H9 (cell line): ENCODE measurements around the gene VWA5B1. TPM values are rescaled to one million over a fixed set of nuclear protein-coding genes. Genes with fewer than 3 reads are reported as not detected.

ENCODE experiments used
- DNase-seq: peaks from one replicate; pipeline ENCODE4 v3.0.0-alpha.2; 2017
- H2AFZ ChIP-seq: one replicate; pipeline ENCODE4 v1.6.1; 2013; ENCODE audit warnings: mild to moderate bottlenecking, low read length, control low read depth, moderate library complexity
- H2AK5ac ChIP-seq: 2 replicates; pipeline ENCODE4 v1.6.1; 2013; ENCODE audit warnings: low read length, control low read depth, mixed read lengths; ENCODE audit not compliant: insufficient read length
- H2BK120ac ChIP-seq: one replicate; pipeline ENCODE4 v1.6.1; 2013; ENCODE audit warnings: low read depth, mild to moderate bottlenecking, low read length, control low read depth, inconsistent platforms; ENCODE audit not compliant: poor library complexity, severe bottlenecking
- H2BK12ac ChIP-seq: 2 replicates; pipeline ENCODE4 v1.6.1; 2013; ENCODE audit warnings: low read length, control low read depth, mixed read lengths, low read depth; ENCODE audit not compliant: insufficient read length
- H2BK15ac ChIP-seq: 2 replicates; pipeline ENCODE4 v1.6.1; 2013; ENCODE audit warnings: low read depth, low read length, control low read depth
- H2BK20ac ChIP-seq: one replicate; pipeline ENCODE4 v1.6.1; 2013; ENCODE audit warnings: low read depth, mild to moderate bottlenecking, low read length, control low read depth, inconsistent platforms; ENCODE audit not compliant: poor library complexity, severe bottlenecking
- H2BK5ac ChIP-seq: 2 replicates; pipeline ENCODE4 v1.6.1; 2013; ENCODE audit warnings: low read length, control low read depth, mixed read lengths; ENCODE audit not compliant: insufficient read length
- H3K14ac ChIP-seq: 2 replicates; pipeline ENCODE4 v1.6.1; 2013; ENCODE audit warnings: low read length, control low read depth; ENCODE audit not compliant: insufficient read depth
- H3K18ac ChIP-seq: 2 replicates; pipeline ENCODE4 v1.6.1; 2013; ENCODE audit warnings: low read depth, mild to moderate bottlenecking, mixed read lengths, low read length, control low read depth; ENCODE audit not compliant: insufficient read length
- H3K23ac ChIP-seq: 2 replicates; pipeline ENCODE4 v1.6.1; 2013; ENCODE audit warnings: low read length, control low read depth, mixed read lengths, low read depth; ENCODE audit not compliant: insufficient read length
- H3K23me2 ChIP-seq: 2 replicates; pipeline ENCODE4 v1.6.1; 2013; ENCODE audit warnings: low read depth, mild to moderate bottlenecking, mixed read lengths, low read length, control low read depth; ENCODE audit not compliant: insufficient read length, poor library complexity, severe bottlenecking
- H3K27ac ChIP-seq: 2 replicates; pipeline ENCODE4 v1.5.1; 2013; ENCODE audit warnings: low read length, control low read depth, mixed read lengths, low read depth; ENCODE audit not compliant: insufficient read length
- H3K27me3 ChIP-seq: 2 replicates; pipeline ENCODE4 v1.6.1; 2013; ENCODE audit warnings: low read length, control low read depth, inconsistent platforms; ENCODE audit not compliant: insufficient read depth
- H3K4ac ChIP-seq: 2 replicates; pipeline ENCODE4 v1.6.1; 2013; ENCODE audit warnings: low read depth, mild to moderate bottlenecking, control low read depth, inconsistent platforms, low read length, moderate library complexity
- H3K4me1 ChIP-seq: 2 replicates; pipeline ENCODE4 v1.6.1; 2013; ENCODE audit warnings: low read length, control low read depth, inconsistent platforms; ENCODE audit not compliant: insufficient read depth
- H3K4me2 ChIP-seq: 2 replicates; pipeline ENCODE4 v1.6.1; 2013; ENCODE audit warnings: low read length, control low read depth, mixed read lengths; ENCODE audit not compliant: insufficient read length, insufficient read depth
- H3K56ac ChIP-seq: 2 replicates; pipeline ENCODE4 v1.6.1; 2013; ENCODE audit warnings: low read depth, mild to moderate bottlenecking, mixed read lengths, low read length, control low read depth; ENCODE audit not compliant: insufficient read length
- H3K79me1 ChIP-seq: 2 replicates; pipeline ENCODE4 v1.6.1; 2013; ENCODE audit warnings: low read depth, mild to moderate bottlenecking, moderate library complexity, low read length, control low read depth, inconsistent platforms; ENCODE audit not compliant: insufficient read depth, poor library complexity, severe bottlenecking
- H3K79me2 ChIP-seq: 2 replicates; pipeline ENCODE4 v1.6.1; 2013; ENCODE audit warnings: low read length, control low read depth, inconsistent platforms; ENCODE audit not compliant: insufficient read depth
- H3K9ac ChIP-seq: 2 replicates; pipeline ENCODE4 v1.6.1; 2013; ENCODE audit warnings: low read length, control low read depth, mixed read lengths; ENCODE audit not compliant: insufficient read length; ENCODE audit errors: extremely low read depth
- H3K9me3 ChIP-seq: one replicate; pipeline ENCODE4 v1.6.1; 2013; ENCODE audit warnings: low read depth, low read length, inconsistent platforms; ENCODE audit not compliant: control insufficient read depth
- H3T11ph ChIP-seq: one replicate; pipeline ENCODE4 v1.6.1; 2013; ENCODE audit warnings: mild to moderate bottlenecking, low read length, control low read depth, inconsistent platforms
- H4K20me1 ChIP-seq: one replicate; pipeline ENCODE4 v1.6.1; 2013; ENCODE audit not compliant: control insufficient read depth, insufficient read length, insufficient read depth
- H4K5ac ChIP-seq: 2 replicates; pipeline ENCODE4 v1.6.1; 2013; ENCODE audit warnings: low read depth, mild to moderate bottlenecking, mixed read lengths, low read length, control low read depth; ENCODE audit not compliant: insufficient read length
- H4K8ac ChIP-seq: replicated peaks from 2 replicates; pipeline ENCODE4 v1.6.1; 2013; ENCODE audit warnings: low read length, control low read depth, mixed read lengths, low read depth; ENCODE audit not compliant: insufficient read length
- H4K91ac ChIP-seq: 2 replicates; pipeline ENCODE4 v1.6.1; 2013; ENCODE audit warnings: low read depth, mild to moderate bottlenecking, moderate library complexity, mixed read lengths, low read length, control low read depth; ENCODE audit not compliant: insufficient read length
- H3K27ac Mint-ChIP-seq, 3 experiments: 2 replicates in 2 of 3; 3 replicates in 1 of 3; pipeline ENCODE4 v1.8.0; 2020 to 2021; ENCODE audit warnings: mixed read lengths in 3 of 3, mild to moderate bottlenecking in 1 of 3, moderate library complexity in 1 of 3
- H3K27me3 Mint-ChIP-seq: 2 replicates; pipeline ENCODE4 v1.8.0; 2021; ENCODE audit warnings: low read depth, mild to moderate bottlenecking, moderate library complexity, mixed read lengths
- H3K36me3 Mint-ChIP-seq, 3 experiments: 2 replicates in 2 of 3; 3 replicates in 1 of 3; pipeline ENCODE4 v1.8.0; 2020 to 2021; ENCODE audit warnings: low read depth in 3 of 3, mixed read lengths in 3 of 3; ENCODE audit not compliant: insufficient read depth in 1 of 3
- H3K4me1 Mint-ChIP-seq, 2 experiments: 2 replicates each; pipeline ENCODE4 v1.8.0; 2020; ENCODE audit warnings: mixed read lengths in 2 of 2
- H3K4me3 Mint-ChIP-seq, 2 experiments: 2 replicates in 1 of 2; 3 replicates in 1 of 2; pipeline ENCODE4 v1.8.0; 2020 to 2021; ENCODE audit warnings: mild to moderate bottlenecking in 2 of 2, mixed read lengths in 2 of 2, moderate library complexity in 1 of 2
- H3K9me3 Mint-ChIP-seq, 2 experiments: 2 replicates in 1 of 2; 3 replicates in 1 of 2; pipeline ENCODE4 v1.8.0; 2020; ENCODE audit warnings: mild to moderate bottlenecking in 2 of 2, mixed read lengths in 2 of 2, moderate library complexity in 1 of 2
- WGBS: extraction: QIAGEN DNeasy Blood & Tissue Kit; methylation state at CpG from one replicate; pipeline ENCODE4 v1.1.7; 2013; ENCODE audit warnings: missing lambda C conversion rate, low lambda C conversion rate, mixed read lengths; ENCODE audit not compliant: insufficient read length; ENCODE audit errors: extremely low coverage; 5-methylcytosine and 5-hydroxymethylcytosine counted together
- total RNA-seq: library from RNA; stranded (reverse); gene quantifications from 2 replicates; pipeline ENCODE4 v1.2.1, GENCODE V29; 2021
- TF ChIP-seq, protein P1 (sequence below): fragments of 200-600 bp; sonication (generic); conservative IDR thresholded peaks from 3 replicates; pipeline ENCODE4 v1.8.0; 2021; ENCODE audit warnings: antibody characterized with exemption, mild to moderate bottlenecking

The VWA5B1 gene
- total RNA-seq, 1 experiment from 2014 or later, result not detected

DNA sequence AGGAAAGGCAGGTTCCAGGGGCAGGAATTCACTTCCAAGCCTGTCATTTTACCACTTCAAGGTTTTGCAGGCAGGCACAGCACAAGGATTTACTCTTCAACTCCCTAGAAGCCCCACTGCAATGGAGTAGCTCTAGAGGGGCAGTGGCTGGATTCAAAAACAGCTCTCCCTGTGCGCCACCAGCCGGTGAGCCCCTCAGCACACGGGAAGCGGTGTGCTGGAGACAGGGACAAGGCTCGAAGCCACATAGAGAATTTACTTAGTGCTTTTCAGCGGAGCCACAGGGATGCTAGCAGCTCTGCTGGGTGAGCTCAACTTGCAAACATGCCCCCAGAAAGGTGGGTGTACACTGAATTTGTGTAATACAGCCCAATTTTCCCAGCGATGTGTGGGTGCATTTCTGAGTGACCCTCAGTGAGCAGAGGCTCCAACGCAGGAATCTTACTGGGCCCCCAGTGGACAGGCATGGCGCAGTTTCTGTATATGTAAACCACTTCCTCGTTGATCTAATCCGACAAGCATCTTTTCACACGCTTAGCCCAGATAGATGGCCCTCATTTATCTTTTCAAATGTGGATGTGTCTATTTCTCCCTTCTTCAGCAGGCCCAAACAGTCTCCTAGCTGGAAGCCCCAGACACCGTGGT lies 10.9 kb downstream of the VWA5B1 start:
- Mint-ChIP-seq H3K4me3 (no peak overlapping the region), H3K27me3 (peaks cover 60% of the 10 kb centered on the region), H3K4me1 (no peaks in the 10 kb centered on the region), H3K9me3 (no peaks in the 10 kb centered on the region), H3K36me3 (no peaks in the 10 kb centered on the region), H3K27ac (peak overlapping the region in 1 of 3 experiments; percentile 92; a peak in 1 of 7 replicates)
- H3K9ac ChIP-seq, result no peak overlapping the region
- no peak overlapping the region for H3K4ac ChIP-seq
- no peak overlapping the region for H4K5ac ChIP-seq
- no peak overlapping the region for H3K4me2 ChIP-seq
- no peak for DNase-seq
- no CpG with 5 or more reads among the region's 13 CpGs for WGBS
- no peak overlapping the region; the same call in 1 of the 2 replicates for H3K14ac ChIP-seq
- H3K4me1 ChIP-seq, result no peaks in the 10 kb centered on the region
- no peaks in the 10 kb centered on the region for H3K79me2 ChIP-seq
- H3T11ph ChIP-seq, result no peak overlapping the region
- no peak overlapping the region for H4K8ac ChIP-seq
- H2BK5ac ChIP-seq, result no peak overlapping the region
- H2AFZ ChIP-seq, result no peak overlapping the region
- no peaks in the 10 kb centered on the region for H3K23me2 ChIP-seq
- no peak overlapping the region for H2BK15ac ChIP-seq
- H4K91ac ChIP-seq, result no peak overlapping the region
- TF ChIP-seq, protein P1, sequence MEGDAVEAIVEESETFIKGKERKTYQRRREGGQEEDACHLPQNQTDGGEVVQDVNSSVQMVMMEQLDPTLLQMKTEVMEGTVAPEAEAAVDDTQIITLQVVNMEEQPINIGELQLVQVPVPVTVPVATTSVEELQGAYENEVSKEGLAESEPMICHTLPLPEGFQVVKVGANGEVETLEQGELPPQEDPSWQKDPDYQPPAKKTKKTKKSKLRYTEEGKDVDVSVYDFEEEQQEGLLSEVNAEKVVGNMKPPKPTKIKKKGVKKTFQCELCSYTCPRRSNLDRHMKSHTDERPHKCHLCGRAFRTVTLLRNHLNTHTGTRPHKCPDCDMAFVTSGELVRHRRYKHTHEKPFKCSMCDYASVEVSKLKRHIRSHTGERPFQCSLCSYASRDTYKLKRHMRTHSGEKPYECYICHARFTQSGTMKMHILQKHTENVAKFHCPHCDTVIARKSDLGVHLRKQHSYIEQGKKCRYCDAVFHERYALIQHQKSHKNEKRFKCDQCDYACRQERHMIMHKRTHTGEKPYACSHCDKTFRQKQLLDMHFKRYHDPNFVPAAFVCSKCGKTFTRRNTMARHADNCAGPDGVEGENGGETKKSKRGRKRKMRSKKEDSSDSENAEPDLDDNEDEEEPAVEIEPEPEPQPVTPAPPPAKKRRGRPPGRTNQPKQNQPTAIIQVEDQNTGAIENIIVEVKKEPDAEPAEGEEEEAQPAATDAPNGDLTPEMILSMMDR, result peak; percentile 24; the same call in 2 of the 3 replicates
- H3K9me3 ChIP-seq, result no peaks in the 10 kb centered on the region
- no peak overlapping the region for H2AK5ac ChIP-seq
- H3K23ac ChIP-seq, result no peak overlapping the region
- no peak overlapping the region for H3K18ac ChIP-seq
- H4K20me1 ChIP-seq, result no peaks in the 10 kb centered on the region
- H2BK20ac ChIP-seq, result no peak overlapping the region
- H3K56ac ChIP-seq, result no peak overlapping the region
- no peak overlapping the region for H2BK120ac ChIP-seq
- no peak overlapping the region for H3K27ac ChIP-seq
- H3K79me1 ChIP-seq, result no peaks in the 10 kb centered on the region
- H3K27me3 ChIP-seq, result no peaks in the 10 kb centered on the region
- no peak overlapping the region for H2BK12ac ChIP-seq
